AG09319 (cell line): ENCODE measurements around the gene CYP4F8.

Source experiments
- DNase-seq: peaks from one replicate; pipeline ENCODE4 v3.0.0-alpha.2; 2010; ENCODE audit warnings: low read depth; ENCODE audit errors: extremely low read depth
- CTCF ChIP-seq: IDR thresholded peaks from 2 replicates; pipeline ENCODE4 v1.5.1; 2011; ENCODE audit warnings: low read depth, mild to moderate bottlenecking, inconsistent platforms, low read length, moderate library complexity

Gene CYP4F8

DNA sequence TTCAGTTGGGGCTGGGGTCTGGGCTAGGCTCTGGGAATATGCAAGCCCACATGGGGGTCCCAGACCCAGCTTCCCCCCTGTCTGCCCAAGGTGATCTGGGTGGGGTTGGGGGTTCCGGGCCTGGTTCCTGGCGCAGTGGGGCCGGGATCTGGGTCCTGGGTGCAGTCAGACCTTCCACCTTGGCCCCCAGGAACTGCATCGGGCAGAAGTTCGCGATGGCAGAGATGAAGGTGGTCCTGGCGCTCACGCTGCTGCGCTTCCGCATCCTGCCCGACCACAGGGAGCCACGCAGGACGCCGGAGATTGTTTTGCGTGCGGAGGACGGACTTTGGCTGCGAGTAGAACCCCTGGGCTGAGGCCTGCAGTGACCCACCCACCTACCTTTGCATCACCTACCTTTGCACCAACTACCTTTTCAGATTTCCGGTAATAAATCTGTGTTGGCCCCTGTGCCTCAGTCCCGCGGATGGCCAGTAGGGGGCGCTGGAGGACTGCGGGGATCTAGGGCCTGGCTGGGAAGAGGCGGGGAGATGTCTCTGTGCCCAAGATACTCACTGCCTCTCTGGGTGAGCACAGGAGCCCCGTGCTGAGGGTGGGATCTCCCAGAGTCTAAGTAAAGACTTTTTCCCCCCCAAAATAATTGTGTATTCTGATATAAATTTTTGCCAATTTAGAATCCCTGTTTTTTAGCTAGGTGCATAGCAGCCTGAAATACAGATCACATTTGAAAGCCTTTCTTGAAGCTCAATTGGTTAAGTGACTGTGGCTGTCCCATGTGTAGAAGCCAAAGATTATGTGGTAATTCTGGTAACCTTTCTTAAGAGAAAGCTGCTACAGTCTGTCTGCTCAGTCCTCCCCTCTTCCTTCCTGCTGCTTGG is 14.2 kb downstream of the CYP4F8 start:
- peak; percentile 0 for DNase-seq
- TF ChIP-seq CTCF: peak; percentile 71

- TF ChIP-seq CTCF: no peak; the same call in 1 of the 2 replicates
- DNase-seq: no peak
Measured at GRCh38 chr19:15631817-15632216, 16.8 kb downstream of the CYP4F8 start.

- TF ChIP-seq CTCF: no peak
- no peak for DNase-seq
Measured at GRCh38 chr19:15633082-15633835, 18.2 kb downstream of the CYP4F8 start.

DNA sequence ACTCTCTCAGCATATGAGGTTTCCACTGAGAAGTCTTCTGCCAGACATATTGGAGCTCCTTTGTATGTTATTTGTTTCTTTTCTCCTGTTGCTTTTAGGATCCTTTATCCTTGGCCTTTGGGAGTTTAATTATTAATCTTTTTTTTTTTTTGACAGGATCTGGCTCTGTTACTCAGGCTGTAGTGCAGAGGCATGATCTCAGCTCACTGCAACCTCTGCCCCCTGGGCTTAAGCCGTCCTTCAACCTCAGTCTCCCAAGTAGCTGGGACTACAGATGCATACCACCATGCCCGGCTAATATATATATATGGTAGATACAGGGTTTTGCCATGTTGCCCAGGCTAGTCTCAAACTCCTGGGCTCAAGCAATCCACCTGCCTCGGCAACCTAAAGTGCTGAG is 19.1 kb downstream of the CYP4F8 start:
- DNase-seq: no peak
- no peak for TF ChIP-seq CTCF

GRCh38 chr19:15635016-15635805 is 20.2 kb downstream of the CYP4F8 start:
- TF ChIP-seq CTCF: no peak
- no peak for DNase-seq

DNA sequence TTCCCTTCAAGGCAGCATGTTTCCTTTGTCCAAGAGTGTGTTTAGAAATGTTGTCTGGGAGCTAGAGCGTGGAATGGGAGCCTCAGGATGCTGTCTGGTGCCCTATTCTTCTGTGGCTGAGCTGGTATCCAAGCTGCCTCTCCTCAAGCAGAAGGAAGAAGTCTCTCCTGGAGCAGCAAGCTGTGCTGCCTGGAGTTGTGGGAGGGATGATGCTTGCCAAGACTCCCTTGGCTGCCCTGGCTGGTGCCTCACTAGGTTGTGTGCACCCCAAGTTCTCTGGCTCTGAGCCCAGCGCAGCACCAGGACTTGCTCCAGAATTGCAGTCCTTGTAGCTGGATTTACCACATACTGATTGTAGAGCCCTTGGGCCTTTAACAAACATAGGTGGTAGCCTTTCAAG is 21.0 kb downstream of the CYP4F8 start:
- TF ChIP-seq CTCF: no peak
- no peak for DNase-seq
